HG02973 (cell line): ENCODE measurements around the gene AKR1B15.

Experiments
- ATAC-seq: cut with Tn5 transposase; IDR thresholded peaks from one replicate; pipeline ENCODE4 v1.9.1; 2021; ENCODE audit warnings: moderate library complexity; ENCODE audit not compliant: unreplicated experiment

Gene AKR1B15

DNA sequence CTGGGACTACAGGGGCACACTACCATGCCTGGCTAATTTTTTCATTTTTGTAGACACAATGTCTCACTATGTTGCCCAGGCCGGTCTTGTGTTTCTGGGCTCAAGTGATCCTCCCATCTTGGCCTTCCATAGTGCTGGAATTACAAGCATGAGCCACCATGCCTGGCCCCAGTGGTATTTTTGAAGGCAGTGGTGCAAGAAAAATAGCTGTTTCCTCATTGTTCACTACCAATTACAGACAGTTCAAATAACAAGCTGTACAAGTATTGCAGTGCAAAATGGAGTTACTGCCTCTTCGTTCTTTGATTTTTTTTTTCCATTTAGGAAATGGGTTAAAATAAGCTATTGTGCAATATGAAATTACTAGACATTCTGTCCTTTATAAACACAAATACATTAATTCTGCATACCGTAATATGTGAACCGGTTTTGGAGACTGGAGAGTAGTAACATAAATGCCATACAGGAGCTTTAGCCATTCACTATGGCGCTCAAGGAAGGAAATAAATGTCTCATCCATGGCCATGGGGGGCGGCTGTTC lies 62.8 kb downstream of the AKR1B15 start:
- ATAC-seq: no peak

DNA sequence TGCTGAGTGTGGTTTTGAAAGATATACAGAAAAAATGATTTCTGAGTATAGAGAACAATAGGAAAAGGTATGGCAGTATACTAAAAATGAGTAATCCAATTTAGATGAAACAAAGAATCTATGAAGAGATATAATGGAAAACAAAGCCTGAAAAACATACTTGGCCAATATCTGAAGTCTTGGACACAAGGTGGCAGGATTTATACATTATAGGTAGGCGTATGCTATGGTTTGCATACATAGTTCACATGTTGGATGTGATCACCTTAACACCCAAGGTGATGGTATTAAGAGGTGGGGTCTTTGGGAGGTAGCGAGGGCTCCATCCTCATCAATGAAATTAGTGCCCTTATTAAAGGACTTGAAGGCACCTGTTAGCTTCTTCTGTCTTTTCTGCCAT lies 63.3 kb downstream of the AKR1B15 start:
- ATAC-seq: no peak

DNA sequence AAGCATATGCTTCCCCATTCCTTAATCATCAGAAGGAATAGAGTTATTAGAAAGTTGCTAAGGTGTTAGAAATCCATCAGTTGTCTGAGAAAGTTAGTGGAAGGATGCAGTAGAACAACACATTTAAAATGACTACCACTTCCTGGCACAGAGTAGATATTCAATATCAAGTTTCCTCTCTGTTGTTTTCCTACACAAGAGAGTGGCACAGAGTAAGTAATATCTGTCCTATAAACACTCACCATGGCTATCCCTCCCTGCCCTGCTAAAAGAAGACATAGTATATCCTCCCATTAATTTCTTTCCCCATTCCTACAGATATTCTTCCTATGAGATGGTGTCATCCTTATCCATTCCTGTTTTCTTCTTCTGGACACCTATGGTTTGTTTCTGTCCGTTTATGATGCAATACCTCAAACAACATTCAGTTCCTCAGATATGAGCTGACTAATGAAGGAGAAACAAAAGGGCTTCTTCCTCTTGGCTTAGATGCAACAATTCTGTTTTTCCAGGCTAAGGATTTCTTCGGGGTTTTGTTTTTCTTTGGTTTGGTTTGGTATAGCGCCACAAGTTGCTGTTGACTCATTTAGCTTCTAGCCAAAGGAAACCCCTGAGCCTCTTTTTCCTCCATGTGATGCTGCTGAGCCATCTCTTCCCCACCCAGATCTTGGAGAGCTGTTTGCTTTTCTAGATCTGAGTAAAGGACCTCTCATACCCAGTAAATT lies 64.9 kb downstream of the AKR1B15 start:
- ATAC-seq: no peak

DNA sequence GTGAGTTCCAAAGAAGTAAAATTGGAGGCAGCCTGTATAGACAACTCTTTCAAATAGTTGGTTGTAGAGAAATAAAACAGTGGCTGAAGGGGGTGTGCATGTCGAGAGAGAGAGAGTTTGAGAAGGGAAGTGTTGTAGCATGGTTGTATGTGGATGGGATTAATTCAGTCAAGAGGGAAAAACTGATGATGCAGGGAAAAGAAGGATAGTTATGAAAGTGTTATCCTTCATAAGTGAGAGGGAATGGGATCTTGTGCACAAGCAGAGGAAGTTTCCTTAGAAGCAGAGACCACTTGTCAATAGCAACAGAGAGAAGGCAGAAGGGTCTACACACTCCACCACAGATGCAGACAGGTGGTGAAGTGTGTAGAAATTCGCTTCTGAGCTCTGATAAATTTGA lies 67.7 kb downstream of the AKR1B15 start:
- no peak for ATAC-seq

DNA sequence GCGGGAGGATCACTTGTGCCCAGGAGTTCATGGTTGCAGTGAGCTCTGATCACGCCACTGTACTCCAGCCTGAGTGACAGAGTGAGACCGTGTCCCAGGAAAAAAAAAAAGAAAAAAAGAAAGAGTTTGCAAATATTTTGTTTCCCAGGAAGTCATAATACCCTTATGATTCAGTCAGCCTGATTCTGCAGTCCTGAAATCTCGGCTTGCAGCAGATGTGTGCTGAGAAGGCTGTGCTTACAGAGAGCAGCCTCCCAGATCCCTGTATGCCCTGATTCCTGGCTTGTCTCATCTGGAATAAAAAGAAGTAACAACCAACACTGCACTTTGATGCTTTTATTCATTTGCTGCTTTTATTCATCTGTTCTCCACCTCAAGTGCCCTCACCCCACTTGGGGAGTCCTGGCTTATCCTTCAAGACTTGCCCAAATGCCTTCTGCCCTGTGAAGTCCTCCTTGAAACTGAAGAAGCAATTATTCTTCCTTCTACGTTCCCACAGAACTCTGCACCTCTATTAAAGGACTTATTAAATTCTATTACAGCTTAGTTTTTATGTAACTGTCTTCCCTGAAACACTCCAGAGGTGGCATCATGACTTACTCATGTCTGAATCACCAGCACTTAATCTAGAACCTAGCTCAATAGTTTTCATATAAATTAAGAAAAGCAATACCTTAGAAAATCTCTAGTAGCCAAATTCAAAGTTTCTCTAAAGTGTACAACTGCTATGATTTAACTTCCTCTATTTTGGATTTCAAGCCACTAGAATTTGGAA lies 70.0 kb downstream of the AKR1B15 start:
- no peak for ATAC-seq

DNA sequence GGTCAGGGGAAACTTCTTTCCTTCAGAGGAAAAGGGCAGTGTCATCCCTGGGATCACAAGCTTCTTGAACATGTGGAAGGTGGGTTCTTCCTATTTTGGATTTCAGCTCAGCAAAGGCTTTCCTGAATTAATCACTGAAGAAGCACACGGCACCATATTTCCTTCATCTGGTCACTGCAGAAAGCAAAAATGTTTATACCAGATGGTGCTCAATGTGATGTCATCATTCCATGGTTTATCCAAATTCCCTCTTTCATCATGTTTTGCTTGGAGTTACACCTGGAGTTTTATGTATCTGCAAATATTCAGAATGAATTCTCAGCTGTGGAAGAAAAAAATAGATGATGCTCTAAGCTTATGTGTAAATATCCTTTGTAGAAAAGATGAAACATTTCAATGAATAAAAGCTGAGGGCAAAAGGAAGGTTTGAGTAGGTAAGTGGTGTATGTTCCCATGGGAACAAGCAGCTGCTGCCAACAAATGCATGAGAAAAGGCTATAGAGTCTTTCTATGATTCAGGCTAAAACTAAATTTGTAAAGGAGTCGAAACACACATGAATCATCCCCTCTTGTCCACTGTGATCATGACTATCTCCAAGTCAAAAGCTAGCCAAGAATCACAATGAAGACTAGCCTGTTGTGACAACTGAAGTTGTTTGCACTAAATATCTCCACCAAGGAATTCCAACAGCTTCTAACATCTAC lies 70.9 kb downstream of the AKR1B15 start:
- ATAC-seq: no peak

DNA sequence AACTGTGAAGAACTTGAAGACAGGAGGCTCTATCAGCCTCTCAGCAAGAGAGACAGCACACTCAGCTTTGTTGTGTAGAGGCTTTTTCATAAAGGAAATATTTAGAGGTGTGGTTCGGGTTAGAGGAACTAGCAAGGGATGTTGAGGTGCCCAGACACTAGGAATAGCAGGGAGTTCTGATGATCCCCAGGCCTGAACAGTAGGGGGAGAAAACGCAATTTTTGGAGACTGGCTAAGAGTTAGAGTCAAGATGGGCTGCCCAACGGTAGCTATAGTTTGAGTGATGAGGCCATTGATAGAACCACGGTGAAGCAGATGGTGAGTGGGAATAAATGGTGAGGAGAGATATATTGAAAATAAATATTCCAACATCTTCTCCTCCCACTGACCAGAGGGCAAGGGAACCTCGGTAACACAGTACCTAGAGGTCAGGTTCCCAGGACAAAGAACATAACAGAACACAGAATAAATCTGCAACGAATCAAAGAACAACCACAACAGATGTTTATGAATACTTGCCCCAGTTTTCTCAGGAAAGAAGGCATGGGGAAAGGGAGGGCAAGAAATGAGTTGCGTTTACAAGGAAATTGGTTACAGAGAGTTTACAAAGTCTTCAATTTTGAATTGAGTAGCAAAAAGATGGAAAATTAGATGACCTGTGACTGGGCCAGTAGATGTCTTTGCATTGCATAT lies 73.5 kb downstream of the AKR1B15 start:
- ATAC-seq: no peak

DNA sequence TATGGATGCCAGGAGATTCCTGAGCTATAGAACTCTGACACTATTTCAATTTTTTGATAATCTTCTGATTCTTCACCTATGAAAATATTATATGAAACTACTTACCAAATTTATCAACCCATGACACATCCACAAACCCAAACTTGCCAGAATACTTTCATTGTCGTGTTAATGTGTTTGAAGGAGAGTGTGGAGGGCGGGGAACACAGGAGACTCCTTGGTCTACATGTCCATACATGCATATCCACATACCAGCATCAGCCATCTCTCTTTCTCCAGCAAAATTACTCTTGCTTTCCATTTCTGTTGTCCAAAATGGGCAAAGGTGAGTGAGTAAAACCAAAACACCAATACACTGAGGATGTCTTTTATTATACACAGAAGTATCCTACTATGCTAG lies 74.3 kb downstream of the AKR1B15 start:
- ATAC-seq: no peak

DNA sequence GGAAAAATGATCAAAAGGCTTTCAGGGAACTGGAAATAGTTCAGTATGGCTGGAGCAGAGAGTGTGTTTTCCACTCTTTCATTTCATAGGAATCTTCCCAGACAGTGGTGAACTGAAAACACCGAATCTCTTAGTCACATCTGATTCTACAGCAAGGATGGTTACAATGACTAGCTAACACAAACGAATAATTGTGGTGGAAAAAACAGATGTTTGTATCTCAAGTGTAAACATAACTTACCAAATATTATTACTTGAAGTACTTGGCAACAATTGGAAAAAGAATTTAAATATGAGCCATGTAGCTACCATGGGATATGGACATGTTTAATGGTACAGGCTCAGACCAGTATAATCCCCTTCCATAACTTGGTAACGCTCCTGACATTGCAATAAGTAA lies 76.6 kb downstream of the AKR1B15 start:
- no peak for ATAC-seq

DNA sequence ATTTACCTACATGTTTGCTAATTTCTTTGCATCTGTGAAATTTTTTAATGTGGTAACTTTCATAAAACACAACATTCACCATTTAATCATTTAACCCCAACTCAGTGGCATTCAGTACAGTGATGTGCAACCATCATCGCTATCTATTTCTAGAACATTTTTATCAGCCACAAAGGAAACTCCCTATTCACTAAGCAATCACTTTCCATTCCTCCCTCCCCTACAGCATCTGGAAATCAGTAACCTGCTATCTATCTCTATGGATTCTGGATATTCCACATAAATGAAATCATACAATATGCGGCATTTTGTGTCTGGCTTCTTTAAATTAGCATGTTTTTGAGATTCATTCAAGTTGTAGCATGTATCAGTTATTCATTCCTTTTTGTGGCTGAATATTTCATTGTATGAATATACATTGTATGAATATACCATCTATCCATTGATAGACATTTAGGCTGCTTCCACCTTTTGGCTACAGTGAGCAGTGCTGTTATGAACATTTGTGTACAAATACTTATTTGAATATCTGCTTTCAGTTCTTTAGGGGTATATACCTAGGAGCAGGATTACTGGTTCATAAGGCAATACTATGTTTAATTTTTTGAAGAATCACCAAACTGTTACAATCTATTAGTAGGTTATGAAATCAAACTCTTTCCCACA lies 78.3 kb downstream of the AKR1B15 start:
- no peak for ATAC-seq

DNA sequence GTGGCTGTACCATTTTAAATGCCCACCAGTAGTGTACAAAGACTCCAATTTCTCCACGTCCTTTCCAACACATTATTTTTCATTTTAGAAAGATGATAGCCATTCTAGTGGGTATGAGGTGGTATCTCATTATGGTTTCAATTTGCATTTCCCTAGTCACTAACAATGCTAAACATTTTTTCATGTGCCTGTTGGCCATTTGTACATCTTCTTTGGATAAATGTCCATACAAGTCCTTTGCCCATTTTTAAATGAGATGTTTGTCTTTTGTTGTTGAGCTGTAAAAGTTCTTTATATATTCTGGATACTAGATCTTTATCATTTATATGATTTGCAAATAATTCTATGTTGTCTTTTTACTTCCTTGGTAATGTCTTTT lies 78.9 kb downstream of the AKR1B15 start:
- ATAC-seq: no peak

DNA sequence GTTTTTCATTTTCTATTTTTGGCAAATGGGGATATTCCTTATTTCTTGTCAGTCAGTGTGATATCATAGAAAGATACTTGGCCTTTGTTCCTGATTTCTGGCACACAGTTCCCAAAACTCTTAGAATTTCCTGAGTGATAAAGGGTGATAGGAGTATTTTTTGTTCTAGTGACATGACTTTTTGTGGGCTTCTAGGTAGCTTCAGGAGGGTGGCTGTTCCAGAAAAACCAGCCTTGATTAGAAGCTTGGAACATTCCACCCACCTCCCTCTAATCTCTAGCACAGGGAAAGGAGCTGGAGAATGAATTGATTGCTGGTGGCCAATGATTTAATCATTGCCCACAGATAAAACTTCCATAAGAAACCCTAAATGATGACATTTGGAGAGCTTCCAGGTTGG lies 80.5 kb downstream of the AKR1B15 start:
- no peak for ATAC-seq
